Right atrium auricular region (tissue), 2 donors: ENCODE measurements around the gene LAMTOR1. TPM values are rescaled to one million over a fixed set of nuclear protein-coding genes. Genes with fewer than 3 reads are reported as not detected.

ENCODE experiments used
- DNase-seq: peaks from one replicate; pipeline ENCODE4 v3.0.0-alpha.2; 2019; ENCODE audit warnings: low spot score
- H3K27ac ChIP-seq, 2 donors: fragments of 200-600 bp; sonication (generic); 1 replicate in 1 of 2; 2 replicates in 1 of 2; pipeline ENCODE4 v1.5.1; 2016 to 2019
- H3K27me3 ChIP-seq, 2 donors: fragments of 200-600 bp; sonication (generic); one replicate each; pipeline versions ENCODE4 v1.5.1 to v1.6.0; 2017 to 2019
- H3K36me3 ChIP-seq: fragments of 200-600 bp; sonication (generic); one replicate; pipeline ENCODE4 v1.5.1; 2016
- H3K4me1 ChIP-seq, 2 donors: fragments of 200-600 bp; sonication (generic); one replicate each; pipeline versions ENCODE4 v1.5.1 to v1.6.0; 2017 to 2019
- H3K4me3 ChIP-seq, 2 donors: fragments of 200-600 bp; sonication (generic); 1 replicate in 1 of 2; 2 replicates in 1 of 2; pipeline ENCODE4 v1.5.1; 2017 to 2019; ENCODE audit warnings: mild to moderate bottlenecking in 1 of 2, moderate library complexity in 1 of 2
- H3K9me3 ChIP-seq, 2 donors: fragments of 200-600 bp; sonication (generic); one replicate each; pipeline ENCODE4 v1.5.1; 2019
- CTCF ChIP-seq, 2 donors: fragments of 200-600 bp; sonication (generic); IDR thresholded peaks; one replicate each; pipeline ENCODE4 v1.5.1; 2019; ENCODE audit warnings: antibody characterized with exemption in 2 of 2
- total RNA-seq, 2 donors: library from RNA; depleted of rRNA; stranded (reverse); fragments of >200 nt; gene quantifications; one replicate each; pipeline ENCODE4 v1.1.0, GENCODE V29; 2016

LAMTOR1 gene
- total RNA-seq, 2 donors from 2014 or later: 103 to 117 TPM

GRCh38 chr11:72141066-72141465 lies 38.0 kb upstream of the LAMTOR1 start:
- Histone ChIP-seq H3K27me3 (no peaks in the 10 kb centered on the region), H3K9me3 (no peaks in the 10 kb centered on the region), H3K4me3 (no peak overlapping the region), H3K27ac (no peak overlapping the region), H3K4me1 (no peaks in the 10 kb centered on the region), H3K36me3 (no peaks in the 10 kb centered on the region)
- no peak for DNase-seq
- no peak for TF ChIP-seq CTCF (IDR thresholded peaks at IDR 0.05)

- Histone ChIP-seq H3K4me1 (no peaks in the 10 kb centered on the region), H3K36me3 (no peaks in the 10 kb centered on the region), H3K27ac (no peak overlapping the region), H3K27me3 (no peaks in the 10 kb centered on the region), H3K4me3 (no peak overlapping the region), H3K9me3 (no peaks in the 10 kb centered on the region)
- no peak for DNase-seq
- TF ChIP-seq CTCF (IDR thresholded peaks at IDR 0.05): no peak
Observed at GRCh38 chr11:72140661-72141060, 37.6 kb upstream of the LAMTOR1 start.

- Histone ChIP-seq H3K27me3 (no peaks in the 10 kb centered on the region), H3K27ac (no peak overlapping the region), H3K4me1 (no peaks in the 10 kb centered on the region), H3K36me3 (no peaks in the 10 kb centered on the region), H3K4me3 (no peak overlapping the region), H3K9me3 (no peaks in the 10 kb centered on the region)
- TF ChIP-seq CTCF (IDR thresholded peaks at IDR 0.05): no peak
- no peak for DNase-seq
Observed at GRCh38 chr11:72139500-72139899, 36.4 kb upstream of the LAMTOR1 start.

GRCh38 chr11:72138821-72139390 lies 35.8 kb upstream of the LAMTOR1 start:
- DNase-seq: no peak
- no peak for TF ChIP-seq CTCF (IDR thresholded peaks at IDR 0.05)
- Histone ChIP-seq H3K4me3 (no peak overlapping the region), H3K9me3 (no peaks in the 10 kb centered on the region), H3K27ac (no peak overlapping the region), H3K4me1 (no peaks in the 10 kb centered on the region), H3K27me3 (no peaks in the 10 kb centered on the region), H3K36me3 (no peaks in the 10 kb centered on the region)

GRCh38 chr11:72136684-72137262 lies 33.7 kb upstream of the LAMTOR1 start:
- no peak overlapping the region for H3K27ac ChIP-seq
- no peak overlapping the region for H3K4me3 ChIP-seq
- DNase-seq: no peak
- H3K9me3 ChIP-seq: no peaks in the 10 kb centered on the region
- H3K36me3 ChIP-seq: no peaks in the 10 kb centered on the region
- no peaks in the 10 kb centered on the region for H3K4me1 ChIP-seq
- TF ChIP-seq CTCF (IDR thresholded peaks at IDR 0.05): no peak
- H3K27me3 ChIP-seq: no peaks in the 10 kb centered on the region
